Esophagus muscularis mucosa (tissue), 2 donors: ENCODE data around the gene LRRC75A.

Experiments used
- EP300 ChIP-seq: sonication (generic); formaldehyde crosslinking; IDR thresholded peaks from one replicate; pipeline ENCODE4 v1.6.1; 2017; ENCODE audit warnings: antibody characterized with exemption
- POLR2A ChIP-seq: fragments of 450-650 bp; IDR thresholded peaks from one replicate; pipeline ENCODE4 v1.6.1; 2017; ENCODE audit warnings: antibody characterized with exemption, moderate library complexity, mild to moderate bottlenecking, low read depth

DNA sequence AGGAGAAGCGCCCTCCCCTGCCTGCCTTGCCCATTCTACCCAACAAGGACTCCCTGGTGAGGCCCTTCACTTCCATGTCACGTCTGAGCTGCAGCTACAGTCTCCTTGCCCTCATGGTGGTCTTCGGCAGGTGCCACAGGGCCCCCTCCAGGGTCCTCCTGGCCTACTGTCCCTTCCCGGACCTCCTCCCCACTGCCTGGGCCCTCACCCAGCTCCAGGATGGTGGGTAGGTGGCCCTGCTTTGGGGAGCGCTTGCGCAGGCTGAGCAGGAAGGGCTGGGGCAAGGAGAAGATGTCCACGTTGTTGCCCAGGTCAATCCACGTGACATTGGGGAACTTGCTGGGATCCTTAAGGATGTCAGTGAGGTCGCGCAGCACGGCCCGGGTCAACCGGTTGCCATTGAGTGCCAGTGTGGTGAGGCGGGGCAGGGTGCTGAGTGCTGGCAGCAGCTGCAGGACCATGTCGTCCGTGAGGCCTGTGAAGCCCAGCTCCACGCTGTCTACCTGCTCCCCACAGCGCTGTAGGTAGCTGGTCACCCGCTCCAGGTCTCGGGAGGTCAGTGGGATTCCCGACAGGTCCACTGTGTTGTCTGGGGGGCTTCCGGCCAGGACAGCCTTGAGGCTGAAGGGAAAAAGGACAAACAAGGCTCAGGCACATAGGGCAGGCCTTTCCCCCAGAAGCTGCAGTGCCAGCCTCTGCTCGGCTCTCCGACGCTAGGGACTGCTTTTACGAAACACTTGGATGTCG, 48.3 kb downstream of the LRRC75A start:
- no peak for TF ChIP-seq EP300
- TF ChIP-seq POLR2A: no peak
